IgD-negative memory B cell (primary cell): ENCODE measurements around the gene NT5C. TPM values are rescaled to one million over a fixed set of nuclear protein-coding genes. Genes with fewer than 3 reads are reported as not detected.
"Not testable (repeated sequence)": the region's sequence is repeated elsewhere in the genome, so short reads cannot be mapped to it uniquely, and the experiment has no call there.

Experiments used
- H3K27ac Mint-ChIP-seq, 3 donors: one replicate each; pipeline ENCODE4 v1.8.0; 2020 to 2022; ENCODE audit warnings: mild to moderate bottlenecking in 3 of 3, mixed read lengths in 3 of 3, moderate library complexity in 1 of 3
- H3K27me3 Mint-ChIP-seq: one replicate; pipeline ENCODE4 v1.8.0; 2021; ENCODE audit warnings: mixed read lengths
- H3K36me3 Mint-ChIP-seq: one replicate; pipeline ENCODE4 v1.8.0; 2020; ENCODE audit warnings: mild to moderate bottlenecking, mixed read lengths
- H3K4me1 Mint-ChIP-seq, 3 donors: one replicate each; pipeline ENCODE4 v1.8.0; 2020 to 2022; ENCODE audit warnings: mixed read lengths in 3 of 3, mild to moderate bottlenecking in 1 of 3
- H3K4me3 Mint-ChIP-seq, 4 donors: one replicate each; pipeline ENCODE4 v1.8.0; 2020 to 2022; ENCODE audit warnings: mild to moderate bottlenecking in 4 of 4, mixed read lengths in 4 of 4, moderate library complexity in 3 of 4
- H3K9me3 Mint-ChIP-seq, 3 donors: one replicate each; pipeline ENCODE4 v1.8.0; 2020 to 2021; ENCODE audit warnings: mixed read lengths in 3 of 3, mild to moderate bottlenecking in 1 of 3
- polyA plus RNA-seq: library from polyadenylated mRNA; unstranded; fragments of 300-500 nt; fragmentation: Illumina TruSeq; gene quantifications from one replicate; pipeline ENCODE4 v1.2.3, GENCODE V29; 2021

Gene NT5C
- polyA plus RNA-seq, 1 donor from 2014 or later, result 150 TPM

DNA sequence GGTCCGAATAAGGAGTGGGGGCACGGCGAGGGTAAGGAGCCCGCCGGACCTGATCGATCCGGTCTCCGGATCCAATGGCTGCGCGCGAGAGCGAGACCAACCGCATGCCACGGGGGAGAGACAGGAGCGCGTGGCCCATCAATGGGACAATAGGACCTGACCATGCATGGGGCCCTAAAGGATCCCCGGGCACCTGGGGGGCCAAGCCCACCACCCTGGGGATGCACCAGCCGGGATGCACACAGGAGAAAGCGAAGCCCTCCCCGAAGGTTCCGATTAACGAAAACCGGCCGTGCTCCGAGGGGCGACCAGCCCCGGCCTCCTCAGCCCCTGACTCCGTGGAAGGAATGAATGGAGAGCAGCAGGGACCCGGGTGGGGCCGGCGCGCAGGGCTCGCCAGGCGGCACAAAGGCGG is 22.2 kb upstream of the NT5C start:
- Mint-ChIP-seq H3K36me3 (no peaks in the 10 kb centered on the region), H3K27ac (peak overlapping the region; percentile 46 to 90 (median 79)), H3K27me3 (no peaks in the 10 kb centered on the region), H3K9me3 (no peaks in the 10 kb centered on the region), H3K4me3 (peak overlapping the region; percentile 73 to 98 (median 94)), H3K4me1 (peaks cover 23 to 28% (median 24%) of the 10 kb centered on the region in 3 donors)

- Mint-ChIP-seq H3K27ac (peak overlapping the region; percentile 46 to 90 (median 79)), H3K9me3 (no peaks in the 10 kb centered on the region), H3K27me3 (no peaks in the 10 kb centered on the region), H3K4me1 (peaks cover 26 to 30% (median 27%) of the 10 kb centered on the region in 3 donors), H3K36me3 (peaks cover 1% of the 10 kb centered on the region), H3K4me3 (peak overlapping the region; percentile 73 to 98 (median 94))
Measured at GRCh38 chr17:75152922-75153779, 21.6 kb upstream of the NT5C start.

DNA sequence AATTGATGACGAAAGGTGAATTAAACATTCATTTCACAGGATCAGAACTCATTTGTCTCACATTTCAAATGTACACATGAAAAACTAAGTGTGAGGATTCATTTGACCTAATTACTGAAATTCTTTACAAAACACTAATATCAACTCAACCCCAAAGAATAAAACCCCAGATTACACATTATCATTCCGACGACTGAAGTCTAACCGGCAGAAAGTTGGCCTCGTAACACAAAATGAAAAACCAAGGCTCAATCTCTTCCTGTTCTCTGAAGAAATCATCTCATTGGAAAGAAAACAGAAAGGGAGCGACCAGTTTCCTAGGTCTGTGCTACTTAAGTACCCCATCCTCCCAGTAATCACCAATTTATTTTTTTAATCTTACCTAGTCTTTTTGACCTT is 21.0 kb upstream of the NT5C start:
- no peaks in the 10 kb centered on the region for H3K9me3 Mint-ChIP-seq
- H3K27ac Mint-ChIP-seq, result peak overlapping the region; percentile 11 to 79 (median 54)
- peak overlapping the region; percentile 73 to 98 (median 94) for H3K4me3 Mint-ChIP-seq
- H3K27me3 Mint-ChIP-seq, result no peaks in the 10 kb centered on the region
- H3K4me1 Mint-ChIP-seq, result peaks cover 26 to 30% (median 27%) of the 10 kb centered on the region in 3 donors
- peaks cover 1% of the 10 kb centered on the region for H3K36me3 Mint-ChIP-seq

- no peaks in the 10 kb centered on the region for H3K9me3 Mint-ChIP-seq
- H3K36me3 Mint-ChIP-seq, result peaks cover 1% of the 10 kb centered on the region
- peak overlapping the region in 2 of 3 donors; percentile 54 to 79 for H3K27ac Mint-ChIP-seq
- no peaks in the 10 kb centered on the region for H3K27me3 Mint-ChIP-seq
- peaks cover 25 to 35% (median 27%) of the 10 kb centered on the region in 3 donors for H3K4me1 Mint-ChIP-seq
- peak overlapping the region; percentile 73 to 98 (median 94) for H3K4me3 Mint-ChIP-seq
Measured at GRCh38 chr17:75151930-75152329, 20.4 kb upstream of the NT5C start.

DNA sequence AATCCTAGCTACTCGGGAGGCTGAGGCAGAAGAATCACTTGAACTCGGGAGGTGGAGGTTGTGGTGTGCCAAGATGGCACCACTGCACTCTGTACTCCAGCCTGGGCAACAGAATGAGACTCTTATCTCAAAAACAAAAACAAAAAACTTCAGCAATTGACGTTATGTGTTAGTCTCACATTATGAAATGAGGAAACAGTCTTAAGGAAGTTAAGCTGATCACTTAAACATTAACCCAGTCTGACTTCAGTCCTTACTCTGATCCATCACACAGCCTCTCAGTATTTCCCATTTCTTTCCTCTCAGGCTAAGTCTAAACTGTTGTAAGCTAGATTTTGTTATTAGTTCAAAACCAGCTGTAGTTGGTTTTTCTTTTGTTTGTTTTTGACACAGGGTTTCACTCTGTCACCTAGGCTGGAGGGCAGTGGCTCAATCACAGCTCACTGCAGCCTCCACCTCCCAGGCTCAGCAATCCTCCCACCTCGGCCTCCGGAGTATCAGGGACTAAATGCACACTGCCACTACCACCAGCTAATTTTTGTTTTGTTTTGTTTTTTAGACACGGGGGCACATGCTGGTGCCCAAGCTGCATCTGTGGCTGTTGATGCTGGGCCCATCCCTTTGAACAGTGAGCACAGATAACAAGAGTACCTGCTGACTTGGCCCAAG is 16.5 kb upstream of the NT5C start:
- Mint-ChIP-seq H3K4me1 (peaks cover 19 to 27% (median 23%) of the 10 kb centered on the region in 3 donors), H3K27ac (peak overlapping the region in 1 of 3 donors; percentile 40), H3K27me3 (no peaks in the 10 kb centered on the region), H3K9me3 (no peaks in the 10 kb centered on the region), H3K36me3 (peaks cover 1% of the 10 kb centered on the region), H3K4me3 (peak overlapping the region in 2 of 4 donors; percentile 5 to 49)

DNA sequence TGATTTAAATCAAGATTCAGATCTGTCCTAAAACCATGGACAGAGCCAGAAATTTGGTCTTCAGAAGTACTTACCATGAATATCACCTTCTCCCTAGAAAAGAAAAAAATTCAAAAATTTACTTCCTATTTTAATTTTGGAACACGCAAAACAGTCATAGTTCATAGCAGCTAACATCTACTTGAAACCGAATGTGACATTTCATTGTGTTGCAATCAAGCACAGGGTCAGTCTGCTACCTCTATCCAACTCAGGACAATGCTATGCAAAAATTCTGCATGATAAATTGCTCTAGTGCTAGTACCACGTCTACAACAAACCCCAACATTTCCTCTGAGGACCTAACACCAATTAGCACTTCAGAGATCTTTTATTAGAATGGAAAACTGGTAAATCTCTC is 15.1 kb upstream of the NT5C start:
- Mint-ChIP-seq H3K9me3 (no peaks in the 10 kb centered on the region), H3K27me3 (no peaks in the 10 kb centered on the region), H3K4me1 (peaks cover 6 to 16% (median 11%) of the 10 kb centered on the region in 3 donors), H3K27ac (no peak overlapping the region), H3K4me3 (no peak overlapping the region), H3K36me3 (peaks cover 1% of the 10 kb centered on the region)

DNA sequence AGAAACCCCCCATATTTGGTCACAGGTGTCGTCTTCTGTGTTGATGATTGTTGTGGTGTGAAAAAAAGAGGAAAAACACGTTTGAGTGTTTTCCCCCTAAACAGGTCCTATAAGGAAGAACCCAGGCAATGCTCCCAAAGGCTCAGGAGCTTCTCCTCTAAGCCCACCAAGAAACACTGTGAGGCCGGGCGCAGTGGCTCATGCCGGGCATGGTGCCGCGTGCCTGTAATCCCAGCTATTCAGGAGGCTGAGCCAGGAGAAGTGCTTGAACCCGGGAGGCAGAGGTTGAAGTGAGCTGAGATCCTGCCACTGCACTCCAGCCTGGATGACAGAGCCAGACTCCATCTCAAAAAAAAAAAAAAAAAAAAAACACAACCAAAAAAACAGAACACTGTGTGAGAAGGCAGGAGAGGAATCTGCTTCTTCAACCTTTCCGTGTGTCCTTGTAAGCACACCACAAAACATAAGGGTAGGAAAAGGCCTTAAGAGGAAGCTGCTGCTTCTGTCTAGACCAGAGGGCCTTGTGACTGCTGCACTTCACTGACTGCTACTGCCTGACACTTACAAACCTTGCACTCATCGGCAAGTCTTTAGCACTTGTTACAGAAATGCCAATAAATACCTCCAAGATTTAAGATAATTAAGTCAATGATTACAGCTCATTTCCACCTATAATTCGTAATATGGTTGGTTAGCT is 13.4 kb upstream of the NT5C start:
- peak overlapping the region in 1 of 3 donors; percentile 67 for H3K27ac Mint-ChIP-seq
- H3K36me3 Mint-ChIP-seq, result peaks cover 6% of the 10 kb centered on the region
- H3K9me3 Mint-ChIP-seq, result no peaks in the 10 kb centered on the region

DNA sequence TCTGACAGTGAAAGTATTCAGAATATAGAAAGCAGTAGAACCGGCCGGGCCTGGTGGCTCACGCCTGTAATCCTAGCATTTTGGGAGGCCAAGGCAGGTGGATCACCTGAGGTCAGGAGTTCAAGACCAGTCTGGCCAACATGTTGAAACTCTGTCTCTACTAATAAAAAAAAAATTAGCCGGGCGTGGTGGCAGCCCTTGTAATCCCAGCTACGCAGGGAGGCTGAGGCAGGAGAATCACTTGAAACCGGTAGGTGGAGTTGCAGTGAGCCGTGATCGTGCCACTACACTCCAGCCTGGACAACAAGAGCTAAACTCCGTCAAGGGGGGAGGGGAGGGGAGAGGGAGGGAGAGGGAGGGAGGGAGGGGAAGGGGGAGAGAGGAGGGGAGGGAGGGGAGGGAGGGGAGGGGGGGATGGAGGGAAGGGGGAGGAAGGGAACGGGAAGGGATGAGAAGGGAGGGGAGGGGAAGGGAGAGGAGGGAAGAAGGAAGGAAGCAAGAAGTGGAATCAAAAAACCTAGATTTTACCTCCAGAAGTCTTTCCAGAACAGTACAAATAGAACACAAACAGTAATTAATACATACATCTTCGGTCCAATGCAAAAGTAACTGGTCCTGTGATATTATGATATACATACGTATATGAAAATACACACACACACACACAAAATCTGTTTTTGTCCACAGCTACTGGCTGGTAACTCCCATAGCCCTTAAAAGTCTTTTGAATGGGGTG is 10.9 kb upstream of the NT5C start:
- Mint-ChIP-seq H3K4me3 (no peak overlapping the region), H3K27ac (no peak overlapping the region), H3K9me3 (no peaks in the 10 kb centered on the region), H3K4me1 (peaks cover 14 to 22% (median 17%) of the 10 kb centered on the region in 3 donors), H3K27me3 (no peaks in the 10 kb centered on the region), H3K36me3 (peaks cover 6% of the 10 kb centered on the region)

More for the DNA sequence above, 13.4 kb upstream of the NT5C start:
- Mint-ChIP-seq H3K4me1 (peaks cover 19 to 26% (median 22%) of the 10 kb centered on the region in 3 donors), H3K4me3 (no peak overlapping the region), H3K27me3 (no peaks in the 10 kb centered on the region)

GRCh38 chr17:75138519-75138918 is 7.0 kb upstream of the NT5C start:
- Mint-ChIP-seq H3K36me3 (peaks cover 6% of the 10 kb centered on the region), H3K4me1 (peaks cover 16 to 17% (median 17%) of the 10 kb centered on the region in 3 donors), H3K27ac (no peak overlapping the region), H3K9me3 (no peaks in the 10 kb centered on the region), H3K27me3 (no peaks in the 10 kb centered on the region), H3K4me3 (no peak overlapping the region)

DNA sequence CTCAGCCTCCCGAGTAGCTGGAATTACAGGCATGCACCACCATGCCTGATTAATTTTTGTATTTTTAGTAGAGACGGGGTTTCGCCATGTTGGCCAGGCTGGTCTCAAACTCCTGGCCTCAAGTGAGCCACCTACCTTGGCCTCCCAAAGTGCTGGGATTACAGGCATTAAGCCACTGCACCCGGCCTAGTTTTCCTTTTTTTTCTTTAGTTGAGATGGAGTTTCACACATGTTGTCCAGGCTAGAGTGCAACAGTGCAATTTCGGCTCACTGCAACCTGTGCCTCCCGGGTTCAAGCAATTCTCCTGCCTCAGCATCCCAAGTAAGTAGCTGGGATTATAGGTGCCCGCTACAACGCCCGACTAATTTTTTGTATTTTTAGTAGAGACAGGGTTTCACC is 6.2 kb upstream of the NT5C start:
- H3K27ac Mint-ChIP-seq, H3K27me3 Mint-ChIP-seq, H3K9me3 Mint-ChIP-seq, H3K4me3 Mint-ChIP-seq, H3K36me3 Mint-ChIP-seq: not testable (repeated sequence)
- H3K4me1 Mint-ChIP-seq, result peaks cover 16 to 17% (median 17%) of the 10 kb centered on the region in 3 donors

- Mint-ChIP-seq H3K27ac (no peak overlapping the region), H3K27me3 (no peaks in the 10 kb centered on the region), H3K4me3 (peak overlapping the region in 1 of 4 donors; percentile 79), H3K9me3 (no peaks in the 10 kb centered on the region), H3K4me1 (peaks cover 17 to 19% (median 19%) of the 10 kb centered on the region in 3 donors), H3K36me3 (peaks cover 5% of the 10 kb centered on the region)
Measured at GRCh38 chr17:75135946-75136345, 4.4 kb upstream of the NT5C start.

- H3K9me3 Mint-ChIP-seq, result no peaks in the 10 kb centered on the region
- H3K27ac Mint-ChIP-seq, result no peak overlapping the region
- H3K27me3 Mint-ChIP-seq, result no peaks in the 10 kb centered on the region
- H3K4me1 Mint-ChIP-seq, result peaks cover 17 to 18% (median 18%) of the 10 kb centered on the region in 3 donors
- peaks cover 4% of the 10 kb centered on the region for H3K36me3 Mint-ChIP-seq
- H3K4me3 Mint-ChIP-seq, result peak overlapping the region in 1 of 4 donors; percentile 79
Measured at GRCh38 chr17:75135452-75135851, 3.9 kb upstream of the NT5C start.

- peak overlapping the region in 2 of 3 donors; percentile 31 to 39 for H3K27ac Mint-ChIP-seq
Measured at GRCh38 chr17:75133607-75134347, 2.2 kb upstream of the NT5C start.

GRCh38 chr17:75133001-75133400 is 1.5 kb upstream of the NT5C start:
- H3K9me3 Mint-ChIP-seq, result no peaks in the 10 kb centered on the region
- peak overlapping the region; percentile 38 to 99 (median 70) for H3K4me3 Mint-ChIP-seq

More at GRCh38 chr17:75133607-75134347, 2.2 kb upstream of the NT5C start:
- not testable (repeated sequence) for H3K36me3 Mint-ChIP-seq, H3K27me3 Mint-ChIP-seq, H3K9me3 Mint-ChIP-seq
- Mint-ChIP-seq H3K4me1 (peaks cover 16 to 20% (median 20%) of the 10 kb centered on the region in 3 donors), H3K4me3 (peak overlapping the region in 3 of 4 donors; percentile 4 to 79 (median 65))

More at GRCh38 chr17:75133001-75133400, 1.5 kb upstream of the NT5C start:
- H3K4me1 Mint-ChIP-seq, result peaks cover 16 to 22% (median 21%) of the 10 kb centered on the region in 3 donors
- H3K27ac Mint-ChIP-seq, result peak overlapping the region in 1 of 3 donors; percentile 66
- H3K27me3 Mint-ChIP-seq, result no peaks in the 10 kb centered on the region
- peaks cover 2% of the 10 kb centered on the region for H3K36me3 Mint-ChIP-seq
